IPS-18c (cell line): ENCODE measurements around the gene FGF21.

ENCODE experiments used
- H3K4me3 ChIP-seq: 2 replicates; pipeline ENCODE4 v1.7.0; 2013; ENCODE audit warnings: low read depth, mild to moderate bottlenecking, low read length, moderate library complexity; ENCODE audit not compliant: insufficient read depth
- H3K9me3 ChIP-seq: one replicate; pipeline ENCODE4 v1.6.1; 2013; ENCODE audit warnings: mild to moderate bottlenecking, low read length, moderate library complexity; ENCODE audit not compliant: control insufficient read depth, insufficient read depth

The FGF21 gene

DNA sequence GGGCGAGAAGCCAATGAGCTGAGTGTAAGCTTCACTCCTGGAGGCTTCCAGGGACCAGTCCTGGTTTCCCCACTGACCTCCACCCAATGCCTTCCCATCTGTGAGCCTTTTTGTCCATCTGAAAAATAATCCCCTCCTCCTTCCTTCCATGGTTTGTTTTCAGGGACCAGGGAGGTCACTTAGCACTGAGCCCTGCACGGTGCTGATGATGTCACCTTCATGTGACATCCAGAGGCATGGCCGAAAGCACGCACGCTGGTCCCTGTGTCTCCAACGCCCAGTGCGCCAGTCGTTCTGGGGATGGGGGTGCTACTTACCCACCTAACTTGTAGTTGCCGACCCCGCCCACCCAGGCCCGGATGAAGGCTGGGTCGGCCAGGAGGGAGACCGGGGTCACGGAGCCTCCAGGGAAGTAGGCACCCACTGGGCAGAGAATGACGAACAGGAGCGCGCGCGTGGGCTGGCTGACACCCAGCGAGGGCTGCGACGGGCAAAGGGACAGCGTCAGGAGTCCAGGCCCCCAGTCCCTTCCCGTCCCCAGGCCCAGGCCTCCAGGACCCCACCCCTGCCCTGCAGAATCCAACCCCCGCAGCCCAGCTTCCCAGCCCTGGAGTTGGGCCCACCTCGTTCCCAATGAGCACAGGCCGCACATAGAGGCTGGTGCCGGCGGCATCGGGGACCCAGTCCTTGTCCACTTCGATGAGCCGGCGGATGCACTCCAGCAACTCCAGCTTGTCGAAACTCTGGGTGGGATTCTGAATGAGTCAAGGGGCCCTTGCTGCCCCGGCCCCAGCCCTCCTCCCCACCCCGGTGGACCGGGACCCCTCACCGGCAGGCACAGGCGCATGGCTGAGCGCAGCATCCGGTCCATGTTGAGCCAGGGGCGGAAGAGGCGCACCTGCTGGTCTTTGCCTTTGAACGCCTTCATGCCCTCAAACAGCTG, 44.3 kb downstream of the FGF21 start:
- Histone ChIP-seq H3K9me3 (no peaks in the 10 kb centered on the region), H3K4me3 (no peak overlapping the region; the same call in 1 of the 2 replicates)

DNA sequence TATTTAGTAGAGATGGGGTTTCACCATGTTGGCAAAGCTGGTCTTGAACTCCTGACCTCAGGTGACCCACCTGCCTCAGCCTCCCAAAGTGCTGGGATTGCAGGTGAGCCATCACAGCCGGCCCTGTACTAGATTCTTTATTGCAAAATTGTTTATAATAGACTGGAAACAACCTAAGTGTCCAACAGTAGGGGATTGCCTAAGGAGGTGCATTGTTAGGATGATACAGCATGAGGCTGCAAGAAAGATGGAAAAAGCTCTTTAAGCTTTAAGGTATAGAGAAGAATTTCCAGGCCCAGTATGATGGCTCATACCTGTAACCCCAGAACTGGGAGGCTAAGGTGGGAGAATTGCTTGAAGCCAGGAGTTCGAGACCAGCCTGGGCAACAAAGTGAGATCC, 47.3 kb downstream of the FGF21 start:
- Histone ChIP-seq H3K9me3 (no peaks in the 10 kb centered on the region), H3K4me3 (no peak overlapping the region)

DNA sequence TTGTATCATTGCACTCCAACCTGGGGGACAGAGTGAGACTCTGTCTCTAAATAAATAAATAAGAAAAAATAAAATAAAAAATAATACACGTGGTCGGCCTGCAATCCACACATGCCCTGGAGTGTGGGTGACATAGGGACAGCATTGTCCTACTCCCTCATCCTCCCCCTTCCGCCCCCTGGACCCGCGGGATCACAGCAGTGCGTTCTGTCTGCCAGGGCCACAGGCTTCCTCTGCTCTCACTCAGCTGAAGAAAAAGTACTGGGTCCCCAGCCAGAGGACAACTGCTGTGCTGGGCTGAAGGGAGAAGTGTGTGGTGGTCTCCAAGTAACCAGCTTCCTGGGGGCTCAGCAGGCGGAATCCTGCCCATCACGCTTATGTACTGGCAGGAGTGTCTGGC, 49.2 kb downstream of the FGF21 start:
- H3K9me3 ChIP-seq = no peaks in the 10 kb centered on the region
- H3K4me3 ChIP-seq = no peak overlapping the region

DNA sequence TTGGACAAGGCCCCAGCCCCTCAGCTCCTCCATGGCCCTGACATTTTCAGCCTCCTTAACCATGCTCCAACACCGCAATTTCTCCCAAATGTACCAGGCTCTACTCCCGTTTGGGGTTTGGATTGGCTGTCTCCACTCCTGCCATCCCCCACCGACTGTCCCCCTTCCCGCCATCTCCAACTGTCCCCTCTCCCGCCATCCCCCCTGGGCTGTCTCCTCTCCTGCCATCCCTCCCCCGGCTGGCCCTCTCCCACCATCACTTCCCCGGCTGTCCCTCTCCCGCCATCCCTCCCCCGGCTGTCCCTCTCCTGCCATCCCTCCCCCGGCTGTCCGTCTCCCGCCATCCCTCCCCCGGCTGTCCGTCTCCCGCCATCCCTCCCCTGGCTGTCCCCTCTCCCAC, 50.1 kb downstream of the FGF21 start:
- H3K9me3 ChIP-seq = no peaks in the 10 kb centered on the region

DNA sequence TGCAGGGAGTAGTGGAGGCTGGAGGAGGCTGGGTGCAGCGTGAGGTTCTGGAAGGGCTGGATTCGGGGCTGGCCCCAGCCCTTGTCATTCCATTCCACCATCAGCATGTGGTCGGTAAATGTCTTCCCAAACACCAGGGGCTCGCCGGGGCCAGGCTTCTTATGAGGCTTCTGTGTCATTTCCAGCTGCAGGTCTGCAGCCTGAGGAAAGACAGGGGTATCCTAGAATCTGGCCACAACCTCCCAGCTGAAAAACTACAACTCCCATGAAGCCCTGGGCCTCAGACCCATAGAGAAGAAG, 51.1 kb downstream of the FGF21 start:
- Histone ChIP-seq H3K9me3 (no peaks in the 10 kb centered on the region), H3K4me3 (no peak overlapping the region)

More for the DNA sequence above, 50.1 kb downstream of the FGF21 start:
- no peak overlapping the region for H3K4me3 ChIP-seq

DNA sequence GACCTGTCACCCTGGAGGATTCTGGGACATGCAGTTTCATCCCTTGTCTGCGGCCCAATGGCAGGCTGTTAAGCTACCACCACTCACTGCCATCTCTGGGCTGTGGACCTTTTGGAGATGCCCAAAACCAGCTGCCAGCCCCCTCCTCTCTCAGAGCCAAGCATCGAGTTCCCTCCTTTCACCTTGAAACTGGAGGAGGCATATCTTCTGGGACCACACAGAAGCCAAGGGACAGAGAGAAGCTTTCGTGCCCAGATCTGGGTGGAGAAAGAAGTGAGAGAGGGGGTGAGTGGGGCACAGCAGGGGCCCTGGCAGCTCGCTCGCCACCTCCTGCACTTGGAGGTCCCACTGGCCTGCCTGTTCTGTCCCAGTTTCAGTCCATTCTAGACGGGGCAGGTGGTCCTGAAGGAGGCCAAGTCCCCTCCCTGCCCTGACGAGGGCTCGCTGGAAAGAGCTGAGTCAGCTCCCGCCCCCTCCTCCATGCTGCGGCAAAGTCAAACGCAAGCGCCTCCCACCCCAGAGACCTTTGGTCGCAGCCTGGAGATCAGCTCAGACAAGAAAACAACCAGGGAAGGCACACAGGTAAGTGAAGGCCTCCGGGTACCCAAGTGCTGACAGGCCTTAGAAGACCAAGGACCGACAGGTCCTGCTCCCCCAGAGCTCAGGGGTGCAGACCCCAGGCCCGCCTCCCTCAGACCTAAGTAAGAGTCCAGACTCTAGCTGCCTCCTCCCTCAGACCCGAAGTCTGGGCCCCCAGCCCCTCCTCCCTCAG, 51.7 kb downstream of the FGF21 start:
- Histone ChIP-seq H3K9me3 (no peaks in the 10 kb centered on the region), H3K4me3 (peak overlapping the region; percentile 15; the same call in 1 of the 2 replicates)

DNA sequence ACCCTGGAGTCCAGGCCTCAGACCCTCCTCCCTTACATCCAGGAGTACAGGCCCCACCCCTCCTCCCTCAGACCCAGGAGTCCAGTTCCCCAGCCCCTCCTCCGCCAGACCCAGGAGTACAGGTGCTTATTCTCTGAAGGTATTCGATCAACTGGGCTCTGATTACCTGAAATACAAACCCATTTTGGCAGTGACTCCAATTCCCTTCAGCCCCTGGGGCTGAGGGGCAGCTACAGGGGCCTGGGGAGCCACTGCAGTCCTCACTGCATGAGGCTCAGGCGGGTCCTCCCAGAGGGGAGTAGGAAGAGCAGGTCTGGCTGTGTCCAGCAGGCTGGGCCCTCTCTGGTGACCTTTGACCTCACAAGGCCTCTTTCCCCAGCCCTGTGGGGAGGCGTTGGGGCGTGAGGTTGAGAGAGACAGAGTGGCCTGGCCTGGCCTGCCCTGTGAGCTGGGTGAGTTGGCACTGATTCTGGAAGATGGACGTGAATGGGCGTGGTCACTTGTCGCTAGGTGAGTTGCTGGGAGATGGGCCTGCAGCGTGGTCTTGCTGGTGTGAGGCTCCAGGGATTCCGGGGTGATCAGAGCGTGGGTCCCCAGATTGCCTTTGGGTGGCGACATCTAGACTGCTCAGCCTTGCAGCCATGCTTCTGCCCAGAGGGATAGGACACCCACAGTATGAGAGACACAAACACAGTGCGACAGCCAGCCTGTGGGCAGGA, 52.4 kb downstream of the FGF21 start:
- Histone ChIP-seq H3K9me3 (no peaks in the 10 kb centered on the region), H3K4me3 (peak overlapping the region; percentile 15; the same call in 1 of the 2 replicates)
